Caki2 (cell line): ENCODE data around the gene ZNF563. TPM values are rescaled to one million over a fixed set of nuclear protein-coding genes. Genes with fewer than 3 reads are reported as not detected.
A peak's percentile ranks its signal among the peaks of the same experiment; 100 is the strongest.
"Not testable (repeated sequence)": the region's sequence is repeated elsewhere in the genome, so short reads cannot be mapped to it uniquely, and the experiment has no call there.

ENCODE experiments used
- DNase-seq: peaks from one replicate; pipeline ENCODE4 v3.0.0-alpha.2; 2015; ENCODE audit warnings: low read depth
- in situ Hi-C: cut with HindIII; loops from 2 replicates; pipeline ENCODE4 v1.10.0; 2016; ENCODE audit warnings: low sequenced_read_pairs, low pct_unique_long_range_greater_than_20kb, mixed read lengths
- total RNA-seq: library from RNA; depleted of rRNA; stranded (reverse); fragments of >200 nt; shearing (Covaris generic); gene quantifications from 2 replicates; pipeline ENCODE4 v1.2.3, GENCODE V29; 2014; ENCODE audit warnings: low replicate concordance; rRNA removed

ZNF563 gene
- total RNA-seq, 1 experiment from 2014 or later, result 1.3 TPM

DNA sequence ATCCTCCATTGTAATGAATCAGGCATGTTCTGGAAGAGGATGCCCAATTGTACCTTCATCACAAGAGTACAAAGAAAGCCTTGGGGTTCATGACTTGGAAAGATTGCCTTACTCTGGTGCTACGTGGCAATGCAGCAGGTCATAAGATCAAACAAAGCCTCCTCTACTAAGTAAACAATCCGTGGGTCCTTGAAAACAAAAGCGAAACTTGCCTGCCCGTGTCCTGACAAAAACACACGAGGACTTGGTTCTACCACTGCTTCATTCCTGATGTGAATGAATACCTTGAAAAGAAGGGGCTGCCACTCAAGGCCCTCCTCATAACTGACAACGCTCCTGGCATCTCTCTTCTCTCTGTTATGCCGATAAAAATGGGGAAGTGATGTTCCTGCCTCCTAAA, 18.9 kb downstream of the ZNF563 start:
- in situ Hi-C loops, result no loop called here
- no peak for DNase-seq

DNA sequence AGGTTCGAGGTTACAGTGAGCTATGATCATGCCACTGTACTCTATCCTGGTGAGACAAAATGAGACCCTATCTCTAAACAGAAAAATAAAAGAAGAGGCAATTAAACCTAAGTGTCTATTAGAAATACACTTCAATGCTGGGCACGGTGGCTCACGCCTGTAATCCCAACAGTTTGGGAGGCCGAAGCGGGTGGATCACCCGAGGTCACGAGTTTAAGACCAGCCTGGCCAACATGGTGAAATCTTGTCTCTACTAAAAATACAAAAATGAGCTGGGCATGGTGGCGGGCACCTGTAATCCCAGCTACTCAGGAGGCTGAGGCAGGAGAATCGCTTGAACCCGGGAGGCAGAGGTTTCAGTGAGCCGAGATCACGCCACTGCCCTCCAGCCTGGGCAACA, 24.5 kb downstream of the ZNF563 start:
- DNase-seq, in situ Hi-C loops: not testable (repeated sequence)

DNA sequence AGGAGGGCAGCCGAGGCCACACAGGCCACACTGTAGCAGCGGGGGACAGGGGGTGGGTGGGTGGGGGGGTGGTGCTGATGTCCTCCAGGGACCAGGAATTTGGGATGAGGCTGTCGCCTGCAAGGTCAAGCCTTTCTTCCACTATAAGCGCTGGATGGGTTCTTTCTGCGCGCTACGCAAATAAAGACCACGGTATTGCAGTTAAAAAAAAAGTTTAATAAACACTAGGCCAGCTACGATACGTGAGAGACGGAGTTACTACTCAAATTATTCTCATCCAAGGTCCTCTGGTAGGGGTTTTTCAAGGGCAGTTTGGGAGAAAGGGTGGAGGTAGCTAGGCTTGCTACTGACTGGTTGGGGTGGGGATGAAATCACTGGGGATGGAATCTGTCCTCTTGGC, 38.2 kb downstream of the ZNF563 start:
- peak; percentile 4 for DNase-seq
- in situ Hi-C loops, result no loop called here

DNA sequence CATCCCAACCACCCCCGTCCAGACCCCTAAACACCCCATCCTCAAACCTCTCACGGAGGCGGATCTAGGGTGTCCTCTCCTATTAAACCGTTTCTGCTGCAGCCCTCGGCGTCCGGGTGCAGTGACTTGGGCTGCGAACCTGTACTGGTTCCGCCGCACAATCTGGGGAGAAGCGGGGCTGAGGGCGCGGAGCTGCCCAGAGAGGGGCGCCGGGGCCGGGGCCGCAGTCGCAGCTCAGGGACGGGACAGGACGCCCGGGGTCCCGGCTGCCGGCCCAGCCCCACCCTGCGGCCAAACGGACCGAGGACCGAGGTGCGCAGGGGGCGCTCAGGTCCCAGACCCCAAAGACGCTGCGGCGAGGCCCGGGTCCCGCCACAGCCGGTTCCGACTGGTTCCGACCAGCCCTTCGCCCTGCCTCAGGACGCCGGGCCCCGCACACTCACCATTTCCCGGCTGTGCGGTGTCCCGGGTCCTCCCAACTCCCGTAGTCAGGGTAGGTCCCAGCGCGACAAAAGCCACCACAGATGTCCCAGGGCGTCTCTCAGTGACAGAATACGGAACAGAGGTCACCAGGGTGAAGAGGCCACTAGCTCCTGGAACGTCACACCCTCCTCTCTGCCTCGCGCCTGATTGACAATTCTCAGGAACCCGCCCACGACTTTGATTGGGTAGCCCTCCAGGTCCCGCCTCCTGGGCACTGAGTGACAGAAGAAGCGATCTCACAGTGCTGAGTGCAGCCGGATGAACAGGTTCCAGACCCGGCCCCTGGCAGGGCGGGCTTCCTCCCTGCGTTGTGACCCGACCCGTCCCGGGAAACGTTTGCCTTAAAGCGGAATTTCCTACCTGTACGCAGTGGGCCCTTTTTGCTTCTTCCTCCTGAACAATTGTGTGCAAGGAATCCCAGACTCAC, 38.9 kb downstream of the ZNF563 start, which contains the start of gene ZNF44:
ZNF44 (minus strand) TSS at position 635 of the 910 bp plus-strand sequence; CDS start at position 446, 189 bp downstream.
- peak; percentile 97 for DNase-seq
- in situ Hi-C loops, result no loop called here

DNA sequence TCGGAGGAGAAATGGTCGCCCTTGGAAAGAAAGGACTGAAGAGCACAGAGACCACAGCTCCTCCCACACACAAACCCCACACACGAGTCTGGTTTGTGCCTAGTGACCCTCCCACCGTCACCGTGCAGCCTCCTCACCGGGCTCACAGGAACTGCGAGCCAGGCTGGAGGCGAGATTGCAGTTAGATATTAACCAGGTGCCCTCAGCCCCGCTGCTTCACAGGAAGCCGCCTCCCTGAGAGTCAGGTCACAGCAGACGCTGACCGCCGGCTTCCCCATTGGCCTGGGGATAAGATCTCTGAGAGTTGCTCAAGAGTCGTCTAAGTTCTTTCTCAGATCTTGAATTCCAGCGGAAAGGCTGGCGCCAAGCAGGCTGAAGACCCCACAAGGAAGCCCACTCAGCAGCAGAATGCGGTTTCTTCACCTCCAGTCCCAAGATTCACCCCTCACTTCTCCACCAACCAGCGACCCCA, 39.6 kb downstream of the ZNF563 start:
- DNase-seq, result peak; percentile 95
- in situ Hi-C loops, result no loop called here

DNA sequence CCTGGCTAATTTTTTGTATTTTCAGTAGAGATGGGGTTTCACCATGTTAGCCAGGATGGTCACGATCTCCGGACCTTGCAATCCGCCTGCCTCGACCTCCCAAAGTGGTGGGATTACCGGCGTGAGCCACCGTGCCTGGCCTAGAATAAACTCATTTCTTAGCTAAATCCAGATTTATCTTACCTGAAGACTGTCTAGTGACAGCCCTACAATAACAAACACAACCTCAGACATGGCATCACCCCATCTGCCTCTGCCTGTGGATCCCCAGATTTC, 43.7 kb downstream of the ZNF563 start:
- DNase-seq, result no peak
- in situ Hi-C loops, result no loop called here

DNA sequence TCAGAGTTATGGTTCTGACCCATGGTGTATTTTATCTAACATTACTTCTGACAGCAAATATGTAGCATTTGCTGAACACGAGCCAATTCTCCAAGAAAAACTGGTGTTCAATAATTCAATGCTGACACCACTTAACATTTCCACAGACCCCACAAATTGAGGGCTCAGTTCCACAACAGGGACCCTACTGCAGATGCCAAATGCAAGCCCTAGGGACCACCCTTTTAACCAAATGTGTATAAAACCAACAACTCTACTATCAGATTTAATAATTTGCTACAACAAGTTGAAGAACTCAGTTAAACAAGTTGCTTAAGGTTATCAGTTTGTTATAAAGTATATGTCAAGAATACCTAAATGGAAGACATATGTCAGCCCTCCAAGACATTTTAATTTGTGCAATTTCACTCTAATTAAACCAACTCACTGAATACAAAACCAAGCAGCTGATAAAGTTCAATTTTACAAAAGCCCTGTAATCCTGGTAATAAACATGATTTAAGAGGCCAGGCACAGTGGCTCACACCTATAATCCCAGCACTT, 45.4 kb downstream of the ZNF563 start:
- no peak for DNase-seq
- in situ Hi-C loops, result no loop called here

DNA sequence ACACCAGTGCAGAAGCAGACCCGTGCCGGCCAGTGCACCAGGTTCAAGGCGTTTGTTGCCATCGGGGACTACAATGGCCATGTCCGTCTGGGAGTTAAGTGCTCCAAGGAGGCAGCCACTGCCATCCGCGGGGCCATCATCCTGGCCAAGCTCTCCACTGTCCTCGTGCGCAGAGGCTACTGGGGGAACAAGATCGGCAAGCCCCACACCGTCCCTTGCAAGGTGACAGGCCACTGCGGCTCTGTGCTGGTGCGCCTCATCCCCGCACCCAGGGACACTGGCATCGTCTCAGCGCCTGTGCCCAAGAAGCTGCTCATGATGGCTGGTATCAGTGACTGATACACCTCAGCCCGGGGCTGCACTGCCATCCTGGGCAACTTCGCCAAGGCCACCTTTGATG, 48.8 kb downstream of the ZNF563 start:
- DNase-seq, result no peak
- in situ Hi-C loops, result no loop called here

DNA sequence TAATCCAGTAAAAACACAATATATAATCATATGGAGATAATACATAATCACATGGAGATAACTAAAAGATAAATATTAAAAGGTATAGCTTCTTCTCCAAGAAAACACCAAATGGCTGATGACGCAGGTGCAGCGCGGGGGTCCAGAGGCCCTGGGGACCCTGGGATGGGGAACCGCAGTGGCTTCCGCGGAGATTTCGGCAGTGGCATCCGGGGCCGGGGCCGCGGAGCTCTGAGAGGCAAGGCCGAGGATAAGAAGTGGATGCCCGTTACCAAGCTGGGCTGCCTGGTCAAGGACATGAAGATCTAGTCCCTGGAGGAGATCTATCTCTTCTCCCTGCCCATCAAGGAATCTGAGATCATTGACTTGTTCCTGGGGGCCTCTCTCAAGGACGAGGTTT, 49.2 kb downstream of the ZNF563 start:
- in situ Hi-C loops, result no loop called here
- DNase-seq, result no peak

DNA sequence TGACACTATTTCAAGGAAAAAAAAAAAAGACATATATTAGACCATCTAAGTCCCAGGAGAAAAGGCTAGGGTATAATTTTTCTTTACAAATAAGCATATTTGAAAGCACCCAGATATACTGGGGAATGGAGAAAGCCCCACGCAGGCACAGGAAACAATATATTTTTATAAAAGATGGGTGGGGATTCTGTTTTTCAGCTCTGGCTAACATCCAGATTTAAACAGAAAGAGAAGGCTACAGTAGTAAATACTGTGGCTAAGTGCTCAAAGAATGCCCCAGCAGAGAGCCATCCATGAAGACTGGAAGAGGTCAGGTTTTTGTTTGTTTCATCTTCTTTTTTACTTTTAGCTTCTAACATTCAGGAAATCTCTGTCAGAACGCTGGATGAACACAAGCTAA, 54.7 kb downstream of the ZNF563 start:
- in situ Hi-C loops, result no loop called here
- no peak for DNase-seq

DNA sequence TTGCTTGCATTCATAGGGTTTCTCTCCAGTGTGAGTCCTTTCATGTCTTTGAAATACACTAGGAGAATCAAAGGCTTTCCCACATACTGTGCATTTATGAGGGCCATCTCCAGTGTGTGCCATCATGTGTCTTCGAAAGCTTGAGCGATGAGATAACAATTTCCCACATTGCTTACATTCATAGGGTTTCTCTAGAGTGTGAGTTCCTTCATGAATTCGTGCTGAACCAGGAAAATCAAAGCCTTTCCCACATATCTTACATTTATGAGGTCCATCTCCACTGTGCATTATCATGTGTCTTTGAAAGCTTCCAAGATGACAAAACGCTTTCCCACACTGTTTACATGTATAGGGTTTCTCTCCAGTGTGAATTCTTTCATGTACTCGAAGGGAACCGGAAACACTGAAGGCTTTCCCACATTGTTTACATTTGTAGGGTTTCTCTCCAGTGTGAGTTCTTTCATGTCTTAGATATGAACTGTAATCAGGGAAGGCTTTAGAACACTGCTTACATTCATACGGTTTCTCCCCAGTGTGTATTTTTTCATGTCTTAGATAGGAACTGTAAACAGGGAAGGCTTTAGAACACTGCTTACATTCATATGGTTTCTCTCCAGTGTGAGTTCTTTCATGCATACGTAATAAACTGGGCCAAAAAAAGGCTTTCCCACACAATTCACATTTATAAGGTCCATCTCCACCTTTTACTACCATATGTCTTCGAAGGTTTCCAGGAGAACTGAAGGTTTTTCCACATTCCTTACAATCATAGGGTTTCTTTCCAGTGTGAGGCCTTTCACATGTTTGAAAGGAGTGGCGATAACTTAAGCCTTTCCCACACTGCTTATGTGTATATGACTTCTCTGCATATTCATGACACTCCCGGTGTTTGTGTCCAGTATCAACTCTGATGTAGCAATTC, 60.2 kb downstream of the ZNF563 start:
- in situ Hi-C loops, result no loop called here
- DNase-seq, result peak; percentile 26

DNA sequence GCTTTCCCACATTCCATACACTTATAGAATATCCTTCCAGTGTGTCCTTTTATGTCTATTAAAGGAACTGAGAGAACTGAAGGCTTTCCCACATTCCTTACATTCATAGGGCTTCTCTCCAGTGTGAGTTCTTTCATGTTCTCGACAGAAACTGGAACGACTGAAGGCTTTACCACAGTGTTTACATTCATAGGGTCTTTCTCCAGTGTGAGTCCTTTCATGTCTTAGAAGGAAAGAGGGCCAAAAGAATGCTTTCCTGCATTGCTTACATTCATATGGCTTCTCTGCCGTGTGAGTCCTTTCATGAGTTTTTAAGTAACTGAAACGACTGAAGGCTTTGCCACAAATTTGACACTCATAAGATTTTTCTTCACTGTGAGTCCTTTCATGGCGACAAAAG, 61.0 kb downstream of the ZNF563 start:
- DNase-seq, result no peak
- in situ Hi-C loops, result no loop called here

DNA sequence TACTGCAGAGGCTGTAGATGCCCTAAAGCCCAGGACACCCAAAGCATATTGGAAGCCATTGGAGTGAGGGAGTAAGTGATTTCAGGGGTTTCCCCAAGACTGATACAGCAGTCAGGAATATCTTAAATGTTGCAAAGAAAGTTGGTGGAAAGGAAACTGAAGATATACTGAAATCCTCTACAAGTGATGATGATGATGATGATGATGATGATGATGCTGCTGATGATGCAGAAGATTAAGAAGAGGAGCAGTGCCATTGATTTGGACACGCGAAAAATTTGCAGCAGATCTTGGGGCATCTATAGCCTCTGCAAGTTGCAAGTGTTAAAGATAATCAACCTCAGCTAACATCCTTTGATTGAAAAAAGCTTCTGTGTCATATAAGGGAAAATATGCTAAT, 62.6 kb downstream of the ZNF563 start:
- in situ Hi-C loops, result no loop called here
- DNase-seq, result no peak

Other genes starting within 250 kb of the ZNF563 start
- 3.4 and 20.8 TPM in 2 replicates for gene ZNF20, start 193.3 kb downstream of the ZNF563 start, total RNA-seq
- not detected in 2 replicates for gene ZNF625, start 176.9 kb downstream of the ZNF563 start, total RNA-seq
- 1.1 and 6.6 TPM in 2 replicates for gene ZNF136, start 170.5 kb downstream of the ZNF563 start, total RNA-seq
- gene ZNF44, start 38.8 kb downstream of the ZNF563 start, total RNA-seq, result 6.6 and 7.4 TPM in 2 replicates
- gene ZNF442, start 32.0 kb upstream of the ZNF563 start, total RNA-seq, result 0.84 TPM in 2 replicates
- gene ZNF799, start 67.6 kb upstream of the ZNF563 start, total RNA-seq, result 4.8 and 6.8 TPM in 2 replicates
- 8.7 and 17.2 TPM in 2 replicates for gene ZNF443, start 107.4 kb upstream of the ZNF563 start, total RNA-seq
- 1.1 and 5.2 TPM in 2 replicates for gene ZNF709, start 151.2 kb upstream of the ZNF563 start, total RNA-seq
- 1.9 and 12.8 TPM in 2 replicates for gene ZNF564, start 217.8 kb upstream of the ZNF563 start, total RNA-seq